Activated T-cell treated with anti-CD3 and anti-CD28 coated beads for 4 hours (primary cell): ENCODE data around the gene MCF2L2.

ENCODE experiments used
- DNase-seq: peaks from one replicate; pipeline ENCODE4 v3.0.0-alpha.2; 2020

MCF2L2 gene

DNA sequence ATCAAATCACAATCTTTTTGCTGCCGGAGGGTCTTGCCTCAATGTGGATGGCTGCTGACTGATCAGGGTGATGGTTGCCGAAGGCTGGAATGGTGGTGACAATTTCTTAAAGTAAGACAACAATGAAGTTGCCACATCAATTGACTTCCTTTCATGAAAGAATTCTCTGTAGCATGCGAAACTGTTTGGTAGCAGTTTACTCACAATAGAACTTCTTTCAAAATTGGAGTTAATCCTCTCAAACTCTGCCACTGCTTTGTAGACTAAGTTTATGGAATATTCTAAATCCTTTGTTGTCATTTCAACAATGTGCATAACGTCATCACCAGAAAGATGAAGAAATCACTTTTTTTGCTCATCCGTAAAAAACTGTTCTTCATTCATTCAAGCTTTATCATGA is 109.5 kb downstream of the MCF2L2 start:
- DNase-seq, result no peak

DNA sequence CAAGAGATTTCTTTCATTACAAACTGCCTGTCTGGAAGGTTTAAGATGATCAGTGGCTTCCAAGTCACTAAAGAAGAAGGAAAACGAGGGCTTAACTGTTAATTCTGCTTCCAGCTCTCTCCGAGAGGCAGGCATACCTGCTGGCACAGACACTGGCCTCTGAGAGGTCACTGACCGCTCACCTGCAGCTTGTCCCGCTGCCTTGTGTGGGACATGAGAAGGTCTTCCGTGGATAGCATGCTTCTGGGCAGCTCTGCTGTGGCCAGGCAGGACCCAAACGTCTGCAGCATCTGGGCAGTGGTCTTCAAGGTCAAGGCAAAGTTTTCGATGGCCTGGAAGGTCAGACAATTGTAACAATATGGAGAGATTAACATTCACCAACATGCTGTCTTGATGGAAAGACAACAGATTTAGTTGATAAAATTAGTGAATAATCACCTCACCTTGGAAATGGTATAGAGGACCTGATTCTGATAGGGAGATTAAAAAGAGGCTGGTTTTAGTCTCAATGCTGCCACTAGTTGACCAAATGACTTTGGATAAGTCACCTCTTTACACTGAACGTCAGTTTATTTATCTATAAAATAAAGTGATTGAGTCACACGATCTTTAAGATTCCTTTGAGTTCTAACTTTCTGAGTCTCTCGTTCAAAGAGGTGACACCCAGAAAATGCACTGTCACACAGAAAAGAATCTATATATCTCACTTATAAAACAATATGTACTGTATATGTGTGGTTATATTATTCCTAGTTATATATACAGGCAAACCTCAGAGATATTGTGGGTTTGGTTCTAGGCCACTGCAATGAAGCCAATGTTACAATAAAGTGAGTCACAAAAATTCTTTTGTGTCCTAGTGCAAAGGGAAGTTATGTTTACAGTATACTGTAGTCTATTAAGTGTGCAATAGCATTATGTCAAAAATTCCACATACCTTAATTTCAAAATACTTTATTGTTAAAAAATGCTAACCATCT is 110.2 kb downstream of the MCF2L2 start:
- no peak for DNase-seq

DNA sequence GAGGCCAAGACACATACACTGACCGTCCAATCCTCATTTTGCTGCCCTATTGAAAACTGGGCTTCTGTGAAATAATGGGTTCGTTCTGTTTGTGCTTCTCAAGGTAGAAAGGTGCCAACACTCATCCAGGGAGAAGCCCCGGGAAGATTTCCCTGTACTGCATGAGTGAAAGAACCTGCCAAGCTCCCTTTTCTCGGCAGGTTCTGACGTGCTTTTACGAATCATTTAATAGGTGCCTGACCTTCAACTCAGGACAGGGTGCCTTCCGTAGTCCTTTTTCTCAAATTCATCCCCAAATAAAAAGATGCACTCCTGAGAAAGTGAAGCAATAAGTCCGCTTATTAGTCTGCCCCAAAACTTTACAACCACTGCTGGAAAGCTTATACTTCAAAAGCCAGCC is 111.1 kb downstream of the MCF2L2 start:
- no peak for DNase-seq

DNA sequence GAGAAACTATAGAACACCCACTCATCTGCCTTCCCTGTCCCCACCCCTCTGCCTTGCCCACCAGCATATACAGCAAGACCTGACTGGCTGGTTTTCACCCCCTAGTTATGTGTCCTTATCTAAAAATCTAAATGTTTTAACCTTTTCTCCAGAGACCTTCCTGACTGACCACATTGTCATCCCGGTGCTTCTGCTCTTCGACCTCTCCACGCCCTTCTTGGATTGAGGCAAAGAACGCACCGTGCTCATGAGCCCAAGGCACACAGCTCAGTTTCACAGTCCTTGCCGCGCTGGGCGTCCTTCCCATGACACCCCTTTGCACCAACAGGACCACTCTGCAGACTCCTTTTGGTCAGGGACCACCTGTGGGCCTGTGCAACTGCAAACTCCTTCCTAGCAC is 112.7 kb downstream of the MCF2L2 start:
- no peak for DNase-seq

DNA sequence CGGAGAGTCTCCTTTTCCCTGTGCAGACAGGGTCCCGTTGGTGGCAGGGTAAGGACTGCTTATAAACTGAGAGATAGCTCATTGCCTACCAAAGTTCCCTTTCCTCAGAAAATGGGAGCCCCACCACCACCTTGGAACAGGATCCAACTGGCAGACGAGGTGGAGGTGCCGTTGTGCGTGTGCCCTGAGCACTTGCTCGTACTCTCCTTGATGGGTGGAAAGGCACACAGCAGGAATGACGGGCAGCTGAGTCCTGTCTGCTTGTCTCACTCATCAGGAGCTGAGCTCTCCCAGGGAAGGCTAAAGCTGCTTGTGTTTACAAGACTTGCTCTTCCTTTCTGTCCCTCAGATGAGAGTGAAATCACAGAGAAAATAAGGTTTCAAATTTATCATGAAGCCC is 114.7 kb downstream of the MCF2L2 start:
- DNase-seq, result no peak

DNA sequence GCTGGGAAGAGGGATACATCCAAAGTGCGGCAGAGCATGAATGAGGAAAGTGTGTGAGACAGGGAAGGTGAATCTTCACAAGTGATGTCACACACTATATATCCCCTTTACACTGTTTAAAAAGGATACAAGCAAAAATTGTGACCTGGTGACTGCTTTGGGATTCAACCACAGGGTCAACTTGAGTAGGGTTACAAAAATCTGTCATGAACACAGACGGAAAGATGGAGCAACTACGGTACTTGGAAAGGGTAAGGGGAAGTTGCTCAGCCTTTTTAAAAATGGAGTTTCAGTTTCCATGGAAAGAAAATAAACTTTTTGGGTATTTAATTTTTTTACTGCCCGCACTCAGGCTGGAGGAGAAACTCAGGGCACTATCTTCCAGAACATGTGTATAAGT is 115.1 kb downstream of the MCF2L2 start:
- DNase-seq, result no peak

DNA sequence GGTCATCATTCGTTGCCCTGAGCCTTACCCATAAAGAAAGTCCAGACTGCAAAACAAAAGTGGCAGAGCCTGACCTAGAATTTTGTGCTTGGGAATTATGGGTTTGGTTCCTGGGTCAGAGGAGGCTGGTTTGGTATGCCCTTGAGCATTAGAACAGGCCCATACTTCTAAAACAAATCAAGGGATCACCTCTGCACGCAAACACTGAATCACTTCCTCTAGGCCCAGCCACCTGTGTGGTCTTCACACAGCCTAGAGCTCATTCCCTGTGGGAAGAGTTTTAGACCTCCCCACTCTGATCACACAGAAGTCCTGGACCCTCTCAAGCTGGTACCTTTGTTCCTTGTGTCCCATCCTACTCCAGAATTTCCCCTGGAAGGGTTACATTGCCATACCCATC is 116.0 kb downstream of the MCF2L2 start:
- no peak for DNase-seq

DNA sequence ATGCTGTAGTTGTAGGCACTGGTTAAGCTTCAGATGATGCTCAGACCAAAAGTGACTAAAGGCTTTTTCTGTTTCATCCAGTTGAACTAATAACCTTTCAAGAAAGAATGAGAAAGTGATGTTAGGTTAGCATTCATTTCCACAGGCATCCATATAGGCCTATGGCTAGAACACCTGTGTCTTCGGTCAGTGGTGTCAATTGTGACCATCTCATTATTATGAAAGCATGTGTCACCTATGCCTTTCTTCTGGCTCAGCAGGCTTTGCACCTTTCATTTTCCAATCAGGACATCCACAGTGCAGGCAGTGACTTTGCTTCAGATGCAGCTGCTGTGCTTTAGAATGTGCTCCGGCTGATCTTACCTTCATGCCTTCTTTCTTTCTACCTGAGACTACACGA is 117.5 kb downstream of the MCF2L2 start:
- no peak for DNase-seq

DNA sequence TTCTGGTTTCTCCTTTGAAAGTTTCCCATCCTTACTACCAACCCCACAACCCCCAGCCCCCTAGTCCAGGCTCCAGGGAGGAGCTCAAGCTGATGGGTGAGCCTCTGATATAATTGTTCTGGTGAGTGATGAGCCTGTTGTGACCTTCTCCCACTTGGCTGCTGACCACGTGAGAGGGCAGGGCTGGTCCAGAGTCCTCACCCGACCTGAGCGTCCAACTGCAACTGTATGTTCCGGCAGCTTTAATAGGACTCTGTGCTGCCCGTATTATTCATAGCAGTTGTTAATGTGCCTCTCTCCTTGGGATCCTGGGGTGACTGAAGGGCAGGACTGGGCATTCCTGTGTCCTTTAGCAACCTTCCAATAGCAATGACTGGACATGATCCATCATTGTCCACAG is 119.1 kb downstream of the MCF2L2 start:
- DNase-seq, result no peak

DNA sequence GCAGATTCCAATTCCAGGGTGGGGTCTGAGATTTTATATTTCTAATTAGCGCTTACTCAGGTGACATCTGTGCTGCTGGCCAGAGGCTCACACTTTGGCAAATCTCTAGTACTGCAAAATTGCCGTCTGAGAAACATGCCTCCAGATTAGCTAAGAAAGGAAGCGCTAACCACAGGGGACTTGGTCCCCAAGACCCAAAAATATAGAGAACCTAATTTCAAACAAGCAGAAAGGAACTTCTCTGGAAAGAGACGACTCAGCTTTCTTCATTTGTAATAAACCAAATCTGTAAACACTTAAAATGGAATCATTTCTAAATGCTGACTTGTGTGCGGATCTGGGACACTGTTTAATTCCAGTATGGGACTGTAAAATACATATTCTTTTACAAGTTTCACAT is 119.7 kb downstream of the MCF2L2 start:
- DNase-seq, result no peak

DNA sequence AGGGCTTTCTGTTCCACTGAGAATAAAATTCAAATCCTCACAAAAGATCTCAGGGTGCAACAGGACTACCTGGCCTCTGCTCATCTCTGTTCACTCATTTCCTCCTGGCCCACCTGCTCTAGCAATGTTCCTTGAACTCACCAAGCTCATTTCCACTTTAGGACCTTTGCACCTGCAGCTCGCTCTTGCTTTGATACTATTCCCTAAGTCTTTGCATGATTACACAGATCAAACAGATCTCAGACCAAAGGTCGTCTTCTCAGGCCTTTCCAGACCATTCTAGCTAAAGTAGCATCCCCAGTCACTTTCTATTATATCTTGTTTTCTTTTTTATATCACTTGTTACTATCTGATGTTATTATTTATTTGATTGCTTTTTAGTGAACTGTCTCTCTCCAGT is 120.7 kb downstream of the MCF2L2 start:
- DNase-seq, result no peak

DNA sequence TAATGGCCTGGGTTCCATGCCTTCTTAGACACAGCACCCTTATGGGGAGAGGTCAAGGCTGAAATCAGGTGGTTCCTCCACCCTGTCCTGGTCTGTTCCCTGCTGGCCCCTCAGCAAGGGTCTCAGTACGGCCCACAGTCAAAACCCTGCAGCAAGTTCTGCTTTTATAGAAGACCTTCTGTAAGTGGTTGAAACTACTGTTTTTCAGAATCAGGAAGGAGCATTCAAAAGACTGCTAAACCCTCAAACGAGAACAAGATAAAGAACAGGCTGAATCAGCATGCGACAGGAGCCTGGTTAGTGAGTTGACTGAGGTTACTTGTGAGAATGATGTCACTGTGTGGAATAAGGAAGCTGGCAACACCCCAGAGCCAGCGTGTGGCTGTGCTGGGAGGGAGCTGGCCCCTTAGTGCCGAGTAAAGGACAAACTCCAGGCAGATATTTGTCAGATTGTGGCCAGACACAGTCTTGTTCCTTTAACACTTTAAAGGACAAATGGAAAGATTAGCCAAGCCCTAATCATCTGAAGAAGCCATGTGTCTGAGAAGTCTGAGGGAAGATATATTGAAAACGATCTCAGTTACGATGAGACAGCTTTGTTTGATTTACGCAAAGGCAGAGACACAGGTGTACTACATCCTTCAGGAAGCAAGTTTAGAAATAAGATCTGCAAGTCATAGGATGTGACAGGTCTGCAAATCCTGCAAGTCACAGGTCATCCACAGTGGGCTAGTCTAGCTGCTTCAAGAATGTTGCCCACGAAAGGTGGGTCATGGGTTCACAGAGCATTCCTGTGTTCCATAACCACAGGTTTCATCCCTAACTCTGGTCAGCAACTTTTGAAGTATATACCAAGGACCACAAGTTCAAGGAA is 121.4 kb downstream of the MCF2L2 start:
- peak; percentile 16 for DNase-seq

DNA sequence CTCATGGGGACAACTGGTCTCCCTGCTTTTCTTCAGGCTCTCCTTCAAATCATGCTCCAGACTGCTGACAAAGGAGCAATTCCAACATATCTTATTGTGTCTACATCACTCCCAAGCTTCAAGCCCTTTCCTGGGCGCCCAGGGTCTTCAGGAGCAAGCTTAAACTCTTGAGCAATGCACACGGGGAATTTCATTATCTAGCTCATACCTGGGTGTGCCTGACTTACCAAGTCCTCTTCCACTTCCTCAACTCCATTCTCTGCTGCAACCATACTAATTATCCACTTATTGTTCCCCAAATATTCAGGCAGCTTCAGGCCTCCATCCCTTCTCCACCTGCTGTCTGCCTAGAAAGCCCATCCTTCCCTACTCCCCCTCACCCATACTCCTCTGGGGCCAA is 124.7 kb downstream of the MCF2L2 start:
- no peak for DNase-seq

DNA sequence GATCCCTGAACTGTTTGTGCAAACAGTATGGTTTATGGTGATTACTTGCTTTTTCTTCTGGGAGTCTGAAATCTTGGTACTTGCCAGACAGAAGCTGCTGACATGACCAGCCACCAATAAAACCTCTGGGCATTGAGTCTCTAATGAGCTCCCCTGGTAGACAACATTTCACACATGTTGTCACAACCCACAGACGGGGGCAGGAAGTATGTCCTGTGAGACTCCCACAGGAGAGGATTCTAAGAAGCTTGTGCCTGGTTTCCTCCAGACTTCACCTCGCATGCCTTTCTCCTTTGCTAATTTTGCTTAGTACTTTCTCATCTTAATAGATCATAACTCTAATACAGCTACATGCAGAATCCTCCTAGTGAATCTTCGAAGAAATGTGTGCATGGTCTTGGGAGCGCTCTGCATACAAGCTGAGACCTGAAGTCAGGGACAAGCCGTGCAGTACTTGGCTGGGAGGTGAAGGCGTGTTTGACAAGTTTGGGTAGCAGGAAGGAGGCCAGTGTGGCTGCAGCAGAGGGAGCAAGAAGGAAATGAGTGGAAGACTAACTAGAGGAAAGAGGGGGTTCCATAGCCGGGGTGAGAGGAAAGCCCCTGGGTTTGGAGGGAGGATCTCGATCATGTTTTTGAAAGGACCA is 126.4 kb downstream of the MCF2L2 start:
- no peak for DNase-seq

DNA sequence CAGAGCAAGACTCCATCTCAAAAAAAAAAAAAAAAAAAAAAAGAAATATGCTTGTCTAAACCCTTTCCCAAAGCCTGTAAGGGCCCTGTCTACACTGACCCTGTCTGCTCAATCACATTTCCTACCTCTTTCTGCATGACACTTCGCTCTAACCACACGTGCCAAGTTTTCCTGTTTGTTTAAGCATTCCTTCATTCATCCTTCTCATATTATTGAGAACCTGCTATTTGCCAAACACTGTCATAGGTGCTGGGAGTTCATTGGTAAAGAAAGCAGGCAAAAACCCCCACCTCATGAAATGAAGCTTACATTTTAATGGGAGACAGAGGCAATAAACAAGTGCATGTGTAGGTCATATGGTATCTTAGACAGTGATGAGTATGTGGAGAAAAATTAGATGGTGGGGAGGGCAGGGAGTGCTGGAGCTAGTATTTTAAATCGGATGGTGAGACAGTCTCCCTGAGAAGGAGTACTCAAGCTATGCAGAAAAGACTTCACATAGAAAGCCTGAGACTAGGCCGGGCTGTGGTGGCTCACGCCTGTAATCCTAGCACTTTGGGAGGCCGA is 127.3 kb downstream of the MCF2L2 start:
- no peak for DNase-seq

DNA sequence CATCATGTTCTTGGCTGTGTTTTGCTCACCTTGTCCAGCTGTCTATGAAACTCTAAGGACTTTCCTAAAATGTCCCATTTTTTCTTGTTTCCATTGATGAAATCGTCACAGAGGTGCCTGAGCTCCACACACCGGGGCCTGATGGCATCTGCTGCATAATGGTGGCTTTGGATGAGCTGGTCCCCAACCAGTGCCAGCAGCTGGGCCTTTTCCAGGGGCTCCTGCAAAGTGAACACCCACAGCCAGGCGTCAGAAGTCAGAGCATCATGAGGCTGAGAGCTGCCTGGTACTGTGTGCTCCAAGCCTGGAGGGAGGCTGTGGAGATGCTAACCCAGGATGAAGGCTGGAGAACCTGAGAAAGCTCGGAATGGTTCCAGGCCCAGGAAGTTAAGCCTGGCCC is 128.4 kb downstream of the MCF2L2 start:
- no peak for DNase-seq

DNA sequence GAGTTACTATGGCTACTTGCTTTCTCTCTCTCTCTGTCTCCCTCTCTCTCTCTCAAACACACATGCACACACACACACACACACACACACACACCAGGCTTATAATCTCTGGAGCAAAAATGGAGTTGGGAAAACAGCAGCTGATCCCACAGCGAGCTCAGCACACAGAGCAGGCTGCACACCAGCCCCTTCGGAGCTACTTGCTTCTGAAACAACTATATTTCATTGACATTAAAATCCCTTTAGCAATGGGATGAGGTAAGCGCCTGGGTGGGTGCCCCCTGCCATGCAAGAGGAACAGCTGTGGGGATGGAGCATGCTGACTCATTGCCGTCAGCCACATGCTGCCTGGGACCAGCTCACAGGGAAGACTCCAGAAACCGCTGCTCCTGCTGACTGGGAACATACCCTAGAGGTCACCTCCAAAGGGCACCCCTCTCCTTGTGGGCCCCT is 129.7 kb downstream of the MCF2L2 start:
- no peak for DNase-seq

DNA sequence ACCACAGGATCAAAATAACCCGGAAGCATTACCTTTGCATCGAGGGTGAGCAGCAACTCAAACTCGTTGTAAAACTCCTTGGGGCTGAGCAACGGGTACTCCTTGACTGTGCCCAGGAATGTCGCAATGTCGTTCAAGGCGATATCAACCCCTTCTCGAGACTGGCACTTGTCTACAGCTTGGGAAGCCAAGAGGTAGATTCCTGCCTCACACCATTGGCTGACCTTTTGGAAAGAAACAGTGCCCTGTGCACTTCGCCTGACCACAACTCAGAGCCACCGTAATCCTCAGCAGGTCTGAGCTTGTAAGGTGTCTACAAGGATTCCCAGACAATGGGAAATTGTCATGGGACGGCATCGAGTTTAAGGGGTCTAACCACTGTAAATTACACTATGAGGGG is 131.5 kb downstream of the MCF2L2 start:
- no peak for DNase-seq

DNA sequence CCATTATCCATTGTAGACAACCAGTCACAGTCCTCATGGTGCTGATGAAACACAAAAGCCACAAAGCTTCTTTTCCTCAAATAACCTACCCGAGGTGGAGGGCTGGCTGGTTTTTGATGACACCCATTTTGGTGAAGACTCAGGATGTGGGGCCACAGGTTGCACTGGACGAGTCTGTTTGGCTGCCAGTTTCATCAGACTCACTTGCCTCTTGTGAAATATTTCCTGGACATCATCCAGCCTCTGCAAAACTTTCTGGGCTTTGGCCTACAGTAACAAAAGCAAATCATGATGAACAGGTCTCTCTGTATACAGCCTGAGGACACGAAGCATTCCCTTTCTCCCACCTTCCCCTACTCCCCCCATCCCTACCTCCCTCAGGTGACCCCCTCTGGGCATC is 133.2 kb downstream of the MCF2L2 start:
- no peak for DNase-seq

DNA sequence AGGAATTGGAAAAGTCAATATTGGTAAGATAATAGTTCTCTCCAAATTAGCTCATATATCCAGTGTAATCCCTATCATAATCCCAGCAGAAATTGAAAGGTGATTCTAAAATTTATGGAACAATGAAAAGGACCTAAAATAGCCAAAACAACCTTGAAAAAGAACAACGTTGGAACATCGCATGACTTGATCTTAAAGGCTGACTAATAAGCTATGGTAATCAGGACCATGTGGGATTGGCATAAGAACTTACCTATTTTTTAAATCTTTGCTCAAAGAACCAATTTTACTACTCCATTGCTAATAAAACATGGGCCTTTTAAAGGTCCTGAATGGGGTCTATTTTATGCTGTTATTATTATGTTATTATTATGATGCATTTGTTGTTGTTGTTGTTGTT is 134.5 kb downstream of the MCF2L2 start:
- no peak for DNase-seq

DNA sequence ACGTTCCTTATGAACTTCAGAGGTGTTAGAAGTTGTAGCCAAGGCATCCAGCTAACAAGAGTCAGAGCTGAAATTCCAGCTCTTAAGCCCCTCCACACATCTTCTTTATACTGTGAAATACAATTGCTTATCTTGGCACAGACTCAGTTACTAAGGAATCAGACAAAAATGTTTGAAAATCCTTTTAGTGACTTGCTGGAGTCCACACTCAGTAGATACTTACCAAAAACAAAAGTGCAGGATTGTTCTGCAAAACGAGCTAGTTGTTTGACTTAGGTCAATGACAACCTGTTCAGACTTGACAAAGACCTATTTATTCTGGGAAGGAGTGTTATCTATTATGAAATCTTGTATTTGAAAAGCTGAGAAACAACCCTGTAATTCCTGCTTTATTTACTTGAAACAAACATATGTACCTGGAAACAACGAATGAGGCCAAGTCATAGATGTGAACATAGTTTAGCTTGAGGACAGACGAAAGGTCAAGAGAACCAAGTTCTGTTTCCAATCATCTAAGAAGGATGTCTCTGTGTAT is 136.9 kb downstream of the MCF2L2 start:
- DNase-seq, result no peak

DNA sequence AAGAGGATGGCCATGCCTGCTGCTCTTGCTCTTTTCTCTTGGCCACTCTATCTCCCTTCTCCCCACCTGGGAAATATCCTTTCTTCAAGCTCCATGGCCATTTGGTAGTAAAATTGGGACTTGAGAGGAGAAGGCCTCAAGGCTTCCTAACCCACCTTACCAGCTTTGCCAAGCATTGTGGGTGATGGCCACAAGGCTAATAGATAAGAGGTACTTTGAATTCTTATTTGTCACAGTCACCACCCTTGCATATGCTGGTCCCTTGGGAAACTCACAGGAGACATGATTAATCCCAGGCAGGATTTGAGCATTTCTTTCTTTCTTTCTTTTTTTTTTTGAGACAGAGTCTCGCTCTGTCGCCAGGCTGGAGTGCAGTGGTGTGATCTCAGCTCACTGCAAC is 138.2 kb downstream of the MCF2L2 start:
- no peak for DNase-seq

DNA sequence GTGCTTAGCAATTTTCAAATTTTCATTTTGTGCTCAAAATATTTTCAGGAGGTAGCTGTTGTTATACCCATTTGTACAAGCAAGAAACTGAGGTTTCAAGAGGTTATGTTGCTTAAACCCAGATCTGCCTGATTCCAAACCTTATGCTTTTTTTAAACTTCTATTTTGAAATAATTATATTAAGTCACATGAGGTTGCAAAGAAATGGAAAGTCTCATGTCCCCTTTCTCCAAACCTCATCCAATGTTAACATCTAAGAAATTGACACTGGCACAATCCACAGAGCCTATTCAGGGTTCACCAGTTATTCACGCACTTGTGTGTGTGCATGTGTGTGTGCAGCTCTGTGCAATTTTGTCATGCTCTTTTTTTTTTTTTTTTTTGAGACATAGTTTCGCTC is 140.3 kb downstream of the MCF2L2 start:
- DNase-seq, result no peak
